Liver (tissue), 3 donors: ENCODE measurements around the gene TOLLIP.

Experiments used
- CTCF ChIP-seq: fragments of 150-350 bp; IDR thresholded peaks from 2 replicates; pipeline ENCODE4 v1.5.1; 2017; ENCODE audit warnings: improper control_type of control experiment, low read depth, low read length; ENCODE audit not compliant: missing input control
- EGR1 ChIP-seq, 2 donors: IDR thresholded peaks; 2 replicates each; pipeline ENCODE4 v1.6.1; 2016 to 2018; ENCODE audit warnings: antibody characterized with exemption in 2 of 2, low read depth in 2 of 2
- GABPA ChIP-seq, 2 donors: IDR thresholded peaks in 1 of 2; conservative IDR thresholded peaks in 1 of 2; 2 replicates each; pipeline ENCODE4 v1.6.1; 2016; ENCODE audit warnings: antibody characterized with exemption in 2 of 2, mild to moderate bottlenecking in 1 of 2, moderate library complexity in 1 of 2
- donor health status: healthy.
- donor health status: healthy.

DNA sequence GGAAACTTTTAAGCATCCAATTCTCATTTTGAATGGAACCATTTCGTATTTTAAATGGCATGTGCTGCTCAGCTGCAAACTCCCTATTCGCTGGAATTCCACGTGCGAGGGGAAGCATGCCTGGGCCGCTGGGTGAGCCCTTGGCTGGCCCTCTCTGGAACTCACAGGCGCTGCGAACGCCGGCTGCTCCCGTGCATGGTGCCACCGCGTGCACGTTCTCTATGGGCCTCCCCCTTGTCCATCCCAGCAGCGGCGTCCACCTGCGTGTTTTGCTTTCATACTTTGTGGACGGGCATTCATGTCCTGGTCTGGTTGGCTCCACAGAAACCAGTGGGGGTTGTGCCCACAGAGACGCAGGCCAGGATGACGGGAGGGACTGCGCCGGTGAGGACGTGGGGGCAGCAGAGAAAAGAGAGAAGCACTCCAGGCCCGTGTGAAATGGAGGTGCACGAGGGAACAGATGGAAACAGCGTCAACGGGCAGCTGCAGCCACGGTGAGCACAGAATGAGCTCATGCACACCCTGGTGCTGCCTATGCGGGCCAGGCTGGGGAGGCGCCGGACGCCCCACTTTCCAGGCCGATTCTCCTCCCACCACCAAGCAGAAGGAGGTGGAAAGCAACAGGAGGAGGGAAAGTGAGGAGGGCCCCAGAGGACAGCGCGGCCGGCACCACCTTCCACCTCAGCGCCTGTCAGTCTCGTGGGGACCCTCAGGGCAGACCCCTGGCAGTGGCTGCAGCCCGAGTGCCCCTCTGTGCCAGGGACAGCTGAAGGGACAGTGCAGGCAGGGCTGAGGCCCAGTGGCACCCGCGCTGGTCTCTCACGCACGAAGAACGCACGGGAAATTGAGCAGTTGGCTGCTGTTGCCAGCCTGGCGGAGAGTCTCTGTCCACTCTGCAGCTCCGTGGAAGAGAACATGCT is 29.1 kb downstream of the TOLLIP start:
- no peak for TF ChIP-seq CTCF
- no peak for TF ChIP-seq GABPA (IDR thresholded peaks at IDR 0.05 in 1 of 2, conservative IDR thresholded peaks at IDR 0.05 in 1 of 2)
- TF ChIP-seq EGR1 (IDR thresholded peaks at IDR 0.05; ENCODE audit: low read depth in 2 of 2) = no peak
